ENCODE measurements around the gene CHAF1A.

The CHAF1A gene

DNA sequence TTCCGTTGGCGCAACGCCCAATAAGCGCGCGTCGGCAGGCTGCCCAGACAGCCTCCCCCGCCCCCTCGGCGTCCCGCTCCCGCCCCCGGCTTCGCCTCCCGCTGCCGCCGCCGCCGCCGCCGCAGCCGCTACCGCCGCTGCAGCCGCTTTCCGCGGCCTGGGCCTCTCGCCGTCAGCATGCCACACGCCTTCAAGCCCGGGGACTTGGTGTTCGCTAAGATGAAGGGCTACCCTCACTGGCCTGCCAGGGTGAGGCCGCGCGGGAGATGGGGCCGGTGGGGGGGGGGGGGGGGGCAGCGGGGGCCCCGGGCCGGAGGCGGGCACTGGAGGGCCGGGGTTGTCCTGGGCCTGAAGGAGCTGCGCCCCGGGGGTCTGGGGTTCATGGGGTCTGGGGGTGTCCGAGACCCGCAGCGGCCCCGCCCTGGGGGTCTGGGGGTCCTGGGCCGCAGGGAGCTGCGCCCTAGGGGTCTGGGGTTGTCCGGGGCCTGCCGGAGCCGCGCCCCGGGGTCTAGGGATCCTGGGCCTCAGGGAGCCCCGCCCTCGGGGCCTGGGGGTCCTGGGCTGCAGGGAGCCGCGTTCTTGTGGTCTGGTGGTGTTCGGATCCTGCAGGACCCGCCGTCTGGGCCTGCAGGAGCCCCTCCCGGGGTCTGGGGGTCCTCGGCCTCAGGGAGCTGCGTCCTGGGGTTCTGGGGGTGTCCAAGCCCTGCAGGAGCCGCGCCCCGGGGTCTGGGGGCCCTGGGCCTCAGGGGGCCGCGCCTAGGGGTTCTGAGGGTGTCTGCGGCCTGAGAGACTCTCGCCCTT is 69.9 kb downstream of the CHAF1A start, which contains the start of gene HDGFL2:
Gene HDGFL2, plus strand, starts transcription at position 124 of the 801 bp plus-strand sequence. Its CDS starts 54 bp downstream, at position 178.
- DNase-seq, result no peak
- Histone ChIP-seq H3K4me3 (ENCODE audit: insufficient read depth, low read depth, low read length, poor library complexity, severe bottlenecking) (peak within 1 kb of the TSS; percentile 72), H3K27me3 (replicated peaks; ENCODE audit: control insufficient read depth, insufficient read depth, low read length, poor library complexity, severe bottlenecking) (no peaks in the 10 kb centered on the region), H3K27ac (ENCODE audit: insufficient read depth, low read length, poor library complexity, severe bottlenecking) (peak within 1 kb of the TSS; percentile 64), H3K4me1 (ENCODE audit: control insufficient read depth, insufficient read depth, low read length, poor library complexity, severe bottlenecking) (peaks cover 25% of the 10 kb centered on the region), H3K36me3 (ENCODE audit: control insufficient read depth, insufficient read depth, low read length) (peaks cover 15% of the 10 kb centered on the region), H3K9me3 (ENCODE audit: control insufficient read depth, low read length) (no peaks in the 10 kb centered on the region)

DNA sequence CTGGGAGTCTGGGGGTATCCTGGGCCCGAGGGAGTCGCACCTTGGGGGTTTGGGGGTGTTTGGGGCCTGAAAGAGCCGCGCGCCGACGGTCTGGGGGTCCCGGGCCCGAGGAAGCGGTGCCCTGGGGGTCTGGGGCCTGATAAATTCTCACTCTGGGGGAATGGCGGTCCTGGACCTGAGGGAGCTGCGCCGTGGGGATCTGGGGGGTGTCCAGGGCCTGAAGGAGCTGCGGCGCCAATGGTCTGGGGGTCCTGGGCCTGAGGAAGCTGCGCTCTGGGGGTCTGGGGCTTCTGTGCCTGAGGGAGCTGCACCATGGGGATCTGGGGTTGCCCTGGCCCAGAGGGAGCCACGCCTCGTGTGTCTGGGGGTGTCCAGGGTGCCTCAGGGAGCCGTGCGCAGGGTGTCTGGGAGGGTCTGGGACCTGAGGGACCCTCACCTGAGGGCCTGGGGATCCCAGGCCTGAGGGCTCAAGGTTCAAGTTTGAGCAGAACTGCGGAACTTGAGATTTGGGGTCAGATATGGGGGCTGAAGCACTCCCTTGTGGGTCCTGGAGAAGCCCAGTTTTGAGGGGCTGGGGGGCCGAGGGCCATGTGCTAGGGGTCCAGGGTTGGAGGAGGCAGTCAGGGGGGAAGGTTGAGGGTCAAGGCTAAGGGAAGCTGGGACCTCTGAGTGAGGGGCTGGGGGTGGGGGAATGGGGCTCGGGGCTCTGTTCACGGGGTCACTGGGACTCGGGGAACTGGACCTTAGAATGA is 70.7 kb downstream of the CHAF1A start:
- Histone ChIP-seq H3K9me3 (ENCODE audit: control insufficient read depth, low read length) (no peaks in the 10 kb centered on the region), H3K4me1 (ENCODE audit: control insufficient read depth, insufficient read depth, low read length, poor library complexity, severe bottlenecking) (peaks cover 25% of the 10 kb centered on the region), H3K36me3 (ENCODE audit: control insufficient read depth, insufficient read depth, low read length) (peaks cover 18% of the 10 kb centered on the region), H3K27ac (ENCODE audit: insufficient read depth, low read length, poor library complexity, severe bottlenecking) (peak overlapping the region; percentile 32), H3K27me3 (replicated peaks; ENCODE audit: control insufficient read depth, insufficient read depth, low read length, poor library complexity, severe bottlenecking) (no peaks in the 10 kb centered on the region), H3K4me3 (ENCODE audit: insufficient read depth, low read depth, low read length, poor library complexity, severe bottlenecking) (peak overlapping the region; percentile 72)
- DNase-seq, result no peak

DNA sequence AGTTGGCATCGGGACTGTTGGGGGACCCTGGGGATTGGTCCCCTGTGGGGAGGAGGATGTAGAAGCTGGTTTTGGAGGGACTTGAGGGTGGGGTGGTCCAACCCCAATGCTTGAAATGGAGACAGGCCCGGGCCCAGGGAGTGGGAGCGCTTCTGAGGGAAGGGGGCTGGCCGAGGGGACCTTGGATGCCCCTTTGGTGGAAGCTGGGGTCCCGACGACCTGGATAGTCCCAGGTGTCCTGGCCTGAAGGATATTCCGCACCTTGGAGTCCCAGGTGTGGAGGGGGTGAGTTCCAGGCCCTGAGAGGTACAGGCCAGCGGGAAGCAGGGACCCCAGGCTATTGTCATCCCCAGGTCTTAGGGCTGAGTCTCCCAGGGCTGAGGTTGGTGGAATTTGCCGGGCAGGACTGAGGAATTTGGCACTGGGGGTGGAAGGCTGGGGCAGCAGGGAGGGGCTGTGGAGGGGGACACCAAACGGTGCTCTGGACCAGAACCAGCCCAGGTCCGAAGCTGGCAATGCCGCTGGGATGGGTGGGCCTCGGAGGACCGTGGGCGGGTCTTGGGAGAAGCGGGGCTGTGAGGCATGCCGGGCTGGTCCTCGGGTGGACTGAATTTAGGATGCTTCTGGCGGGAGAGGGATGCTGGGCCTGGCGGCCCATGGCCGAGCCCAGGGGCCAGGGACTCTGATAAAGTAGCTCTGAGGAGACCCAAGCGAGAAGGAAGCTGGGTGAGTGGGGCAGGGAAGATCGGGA is 71.5 kb downstream of the CHAF1A start:
- peaks cover 25% of the 10 kb centered on the region for H3K4me1 ChIP-seq (ENCODE audit: control insufficient read depth, insufficient read depth, low read length, poor library complexity, severe bottlenecking)
- no peak for DNase-seq
- H3K9me3 ChIP-seq (ENCODE audit: control insufficient read depth, low read length), result no peaks in the 10 kb centered on the region
- no peak overlapping the region for H3K27ac ChIP-seq (ENCODE audit: insufficient read depth, low read length, poor library complexity, severe bottlenecking)
- H3K27me3 ChIP-seq (replicated peaks; ENCODE audit: control insufficient read depth, insufficient read depth, low read length, poor library complexity, severe bottlenecking), result no peaks in the 10 kb centered on the region
- no peak overlapping the region for H3K4me3 ChIP-seq (ENCODE audit: insufficient read depth, low read depth, low read length, poor library complexity, severe bottlenecking)
- H3K36me3 ChIP-seq (ENCODE audit: control insufficient read depth, insufficient read depth, low read length), result peaks cover 18% of the 10 kb centered on the region

DNA sequence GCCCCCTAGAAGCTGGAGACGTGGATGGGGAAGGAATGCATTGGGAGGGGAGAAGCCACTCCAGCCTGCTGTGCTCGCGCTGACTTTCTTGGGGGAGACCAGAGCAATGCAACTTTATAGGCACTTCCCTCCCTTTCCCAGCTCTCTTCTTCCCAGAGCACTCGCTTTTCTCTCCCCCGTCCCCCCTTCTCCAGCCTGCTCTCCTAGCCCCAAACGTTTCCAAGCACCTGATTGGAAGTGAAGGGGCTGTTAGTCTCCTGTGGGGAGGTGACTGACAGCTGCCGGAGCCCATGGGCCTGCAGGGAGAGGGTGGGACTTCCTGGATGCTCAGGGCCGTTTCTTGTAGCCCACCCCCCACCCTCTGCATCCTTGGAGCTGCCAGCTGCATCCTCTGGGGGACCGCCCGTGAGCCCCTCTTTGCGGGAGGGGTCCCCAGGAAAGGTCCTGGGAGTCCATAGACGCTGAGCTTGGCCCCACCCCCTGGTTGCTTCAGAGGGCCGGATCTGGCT is 72.1 kb downstream of the CHAF1A start:
- Histone ChIP-seq H3K4me3 (ENCODE audit: insufficient read depth, low read depth, low read length, poor library complexity, severe bottlenecking) (no peak overlapping the region), H3K4me1 (ENCODE audit: control insufficient read depth, insufficient read depth, low read length, poor library complexity, severe bottlenecking) (peaks cover 25% of the 10 kb centered on the region), H3K9me3 (ENCODE audit: control insufficient read depth, low read length) (no peaks in the 10 kb centered on the region), H3K36me3 (ENCODE audit: control insufficient read depth, insufficient read depth, low read length) (peaks cover 18% of the 10 kb centered on the region), H3K27ac (ENCODE audit: insufficient read depth, low read length, poor library complexity, severe bottlenecking) (no peak overlapping the region), H3K27me3 (replicated peaks; ENCODE audit: control insufficient read depth, insufficient read depth, low read length, poor library complexity, severe bottlenecking) (no peaks in the 10 kb centered on the region)
- no peak for DNase-seq

DNA sequence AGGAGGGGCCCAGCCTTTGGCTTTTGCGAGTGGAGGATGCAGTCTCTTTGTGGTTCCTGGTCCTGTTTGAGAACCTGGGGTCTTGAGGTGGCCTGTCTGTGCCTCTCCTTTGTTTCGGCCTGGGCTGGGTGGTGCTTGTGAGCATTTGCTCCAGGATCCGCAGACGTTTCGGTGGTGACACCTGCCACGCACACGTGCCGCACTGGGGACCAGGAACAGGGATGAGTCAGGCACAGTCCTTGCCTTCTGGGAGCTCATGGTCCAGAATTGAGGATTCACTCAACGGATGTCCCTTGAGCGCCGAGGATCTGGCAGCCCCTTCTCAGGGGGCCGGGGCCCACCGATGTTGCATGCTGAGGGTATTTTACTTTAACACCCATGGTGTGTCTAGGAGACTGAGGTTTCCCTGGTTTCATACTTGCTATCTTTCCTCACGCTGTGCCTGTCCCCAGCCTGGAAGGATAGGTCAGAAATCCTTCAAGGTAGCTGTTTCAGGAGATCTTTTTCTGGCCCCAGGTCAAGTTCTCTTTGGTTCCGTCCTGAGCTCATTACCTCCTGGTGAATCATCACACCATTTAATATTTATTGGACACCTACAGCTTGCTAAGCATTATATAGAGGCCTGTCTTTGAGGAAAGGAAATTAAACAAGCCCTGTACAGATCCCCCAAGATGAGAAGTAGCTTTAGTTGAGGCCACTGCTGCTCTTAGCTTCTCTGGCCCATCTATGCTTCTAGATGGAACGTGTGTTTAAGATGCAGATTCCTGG is 74.8 kb downstream of the CHAF1A start:
- no peak for DNase-seq
- Histone ChIP-seq H3K9me3 (ENCODE audit: control insufficient read depth, low read length) (no peaks in the 10 kb centered on the region), H3K27ac (ENCODE audit: insufficient read depth, low read length, poor library complexity, severe bottlenecking) (no peak overlapping the region), H3K4me3 (ENCODE audit: insufficient read depth, low read depth, low read length, poor library complexity, severe bottlenecking) (no peak overlapping the region), H3K27me3 (replicated peaks; ENCODE audit: control insufficient read depth, insufficient read depth, low read length, poor library complexity, severe bottlenecking) (no peaks in the 10 kb centered on the region), H3K4me1 (ENCODE audit: control insufficient read depth, insufficient read depth, low read length, poor library complexity, severe bottlenecking) (peaks cover 21% of the 10 kb centered on the region), H3K36me3 (ENCODE audit: control insufficient read depth, insufficient read depth, low read length) (peaks cover 18% of the 10 kb centered on the region)

DNA sequence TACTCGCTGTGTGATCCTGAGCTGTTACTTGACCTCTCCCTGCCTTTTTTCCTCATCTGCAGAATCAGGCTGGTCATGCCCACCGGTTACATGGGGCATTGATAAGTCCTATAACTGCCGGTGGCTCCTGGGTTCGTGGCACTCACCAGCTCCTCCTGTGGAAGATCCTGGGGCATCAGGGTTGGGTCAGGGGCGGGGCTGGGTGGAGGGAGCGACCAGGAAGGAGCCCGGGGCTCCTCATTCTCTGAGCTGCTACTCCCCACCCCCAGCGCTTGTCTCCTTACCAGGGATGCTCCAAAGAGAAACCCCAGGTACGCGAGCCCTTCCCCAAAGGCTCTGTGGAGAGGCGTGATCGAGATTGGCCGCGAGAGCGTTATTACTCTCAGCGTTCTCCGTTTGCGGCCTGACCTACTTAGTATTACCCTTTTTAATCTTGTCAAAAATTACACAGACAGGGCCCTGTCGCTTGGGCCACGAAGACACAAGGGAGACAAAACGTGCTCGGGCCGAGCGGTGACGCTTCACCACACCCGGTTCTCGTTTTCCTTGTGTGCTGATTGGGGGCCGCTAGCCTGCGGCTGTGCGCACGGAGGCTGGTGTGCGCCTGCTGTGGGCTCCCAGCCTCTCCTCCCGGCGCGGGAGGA is 80.4 kb downstream of the CHAF1A start:
- Histone ChIP-seq H3K27ac (ENCODE audit: insufficient read depth, low read length, poor library complexity, severe bottlenecking) (no peak overlapping the region), H3K4me1 (ENCODE audit: control insufficient read depth, insufficient read depth, low read length, poor library complexity, severe bottlenecking) (no peaks in the 10 kb centered on the region), H3K4me3 (ENCODE audit: insufficient read depth, low read depth, low read length, poor library complexity, severe bottlenecking) (no peak overlapping the region), H3K27me3 (replicated peaks; ENCODE audit: control insufficient read depth, insufficient read depth, low read length, poor library complexity, severe bottlenecking) (no peaks in the 10 kb centered on the region), H3K9me3 (ENCODE audit: control insufficient read depth, low read length) (no peaks in the 10 kb centered on the region), H3K36me3 (ENCODE audit: control insufficient read depth, insufficient read depth, low read length) (peaks cover 6% of the 10 kb centered on the region)
- DNase-seq, result no peak

DNA sequence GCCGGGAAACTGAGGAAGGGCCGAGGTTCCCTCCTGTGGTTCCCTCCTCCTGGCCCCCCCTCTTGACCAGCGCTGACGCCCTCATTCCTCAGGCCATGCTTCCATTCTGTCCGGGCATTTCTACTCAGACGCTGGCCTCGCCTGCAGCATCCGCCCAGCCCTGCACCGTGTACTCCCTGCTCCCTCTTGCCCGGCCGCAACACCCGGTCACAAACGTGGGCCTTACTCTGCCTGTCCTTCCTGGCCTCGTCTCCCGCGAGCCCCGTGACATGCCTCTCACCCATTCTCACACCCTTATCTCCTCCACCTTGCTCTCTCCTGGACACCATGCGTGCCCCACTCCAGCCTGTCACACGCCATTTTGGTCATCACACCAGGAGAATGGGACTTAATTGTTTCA is 80.9 kb downstream of the CHAF1A start:
- H3K4me1 ChIP-seq (ENCODE audit: control insufficient read depth, insufficient read depth, low read length, poor library complexity, severe bottlenecking), result no peaks in the 10 kb centered on the region
- DNase-seq, result no peak
- H3K27me3 ChIP-seq (replicated peaks; ENCODE audit: control insufficient read depth, insufficient read depth, low read length, poor library complexity, severe bottlenecking), result no peaks in the 10 kb centered on the region
- no peak overlapping the region for H3K27ac ChIP-seq (ENCODE audit: insufficient read depth, low read length, poor library complexity, severe bottlenecking)
- no peaks in the 10 kb centered on the region for H3K9me3 ChIP-seq (ENCODE audit: control insufficient read depth, low read length)
- peaks cover 9% of the 10 kb centered on the region for H3K36me3 ChIP-seq (ENCODE audit: control insufficient read depth, insufficient read depth, low read length)
- H3K4me3 ChIP-seq (ENCODE audit: insufficient read depth, low read depth, low read length, poor library complexity, severe bottlenecking), result no peak overlapping the region

DNA sequence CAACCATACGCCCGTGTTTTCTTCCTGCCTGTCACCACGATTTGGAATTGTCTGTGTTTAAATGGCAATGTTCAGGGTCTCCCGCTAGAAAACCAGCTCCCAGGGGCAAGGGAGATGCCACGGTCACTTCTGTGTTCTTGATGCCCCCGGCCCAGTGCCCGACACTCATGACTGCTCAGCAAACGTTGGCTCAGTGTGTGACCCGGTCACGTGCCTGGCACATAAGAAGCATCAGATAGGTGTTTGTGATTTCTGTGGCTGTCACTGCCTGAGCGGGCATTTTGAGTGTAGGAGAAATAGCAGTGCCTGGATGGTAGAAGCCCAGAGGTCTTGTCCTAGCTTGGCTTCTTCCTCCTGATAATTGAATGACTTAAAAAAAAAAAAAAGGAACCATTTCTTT is 85.1 kb downstream of the CHAF1A start:
- H3K36me3 ChIP-seq (ENCODE audit: control insufficient read depth, insufficient read depth, low read length), result peaks cover 32% of the 10 kb centered on the region
- no peaks in the 10 kb centered on the region for H3K4me1 ChIP-seq (ENCODE audit: control insufficient read depth, insufficient read depth, low read length, poor library complexity, severe bottlenecking)
- no peak overlapping the region for H3K4me3 ChIP-seq (ENCODE audit: insufficient read depth, low read depth, low read length, poor library complexity, severe bottlenecking)
- H3K9me3 ChIP-seq (ENCODE audit: control insufficient read depth, low read length), result no peaks in the 10 kb centered on the region
- no peak for DNase-seq
- no peak overlapping the region for H3K27ac ChIP-seq (ENCODE audit: insufficient read depth, low read length, poor library complexity, severe bottlenecking)
- no peaks in the 10 kb centered on the region for H3K27me3 ChIP-seq (replicated peaks; ENCODE audit: control insufficient read depth, insufficient read depth, low read length, poor library complexity, severe bottlenecking)

DNA sequence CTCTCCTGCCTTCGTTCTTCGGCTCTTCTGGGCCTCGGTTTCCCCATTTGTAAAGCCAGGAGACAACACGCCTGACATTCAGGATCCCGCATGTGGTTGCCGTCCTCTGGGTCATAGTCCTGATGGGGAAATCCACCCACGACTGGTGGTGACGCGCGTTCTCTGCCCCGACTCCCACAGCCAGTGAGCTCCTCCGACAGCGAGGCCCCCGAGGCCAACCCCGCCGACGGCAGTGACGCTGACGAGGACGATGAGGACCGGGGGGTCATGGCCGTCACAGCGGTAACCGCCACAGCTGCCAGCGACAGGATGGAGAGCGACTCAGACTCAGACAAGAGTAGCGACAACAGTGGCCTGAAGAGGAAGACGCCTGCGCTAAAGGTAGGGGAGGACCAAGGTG is 86.1 kb downstream of the CHAF1A start:
- H3K27ac ChIP-seq (ENCODE audit: insufficient read depth, low read length, poor library complexity, severe bottlenecking), result no peak overlapping the region
- H3K27me3 ChIP-seq (replicated peaks; ENCODE audit: control insufficient read depth, insufficient read depth, low read length, poor library complexity, severe bottlenecking), result no peaks in the 10 kb centered on the region
- no peaks in the 10 kb centered on the region for H3K4me1 ChIP-seq (ENCODE audit: control insufficient read depth, insufficient read depth, low read length, poor library complexity, severe bottlenecking)
- peaks cover 33% of the 10 kb centered on the region for H3K36me3 ChIP-seq (ENCODE audit: control insufficient read depth, insufficient read depth, low read length)
- H3K4me3 ChIP-seq (ENCODE audit: insufficient read depth, low read depth, low read length, poor library complexity, severe bottlenecking), result no peak overlapping the region
- DNase-seq, result no peak
- no peaks in the 10 kb centered on the region for H3K9me3 ChIP-seq (ENCODE audit: control insufficient read depth, low read length)

Data from effector memory CD4-positive, alpha-beta T cell (primary cell).